ENCODE measurements around the gene PBX2.

The PBX2 gene

GRCh38 chr6:32140420-32141046 is 49.5 kb downstream of the PBX2 start:
- in situ Hi-C loops (cut with MboI; ENCODE audit: low sequenced_read_pairs, unreplicated experiment) = no loop called here
- TF ChIP-seq CTCF (IDR thresholded peaks at IDR 0.05; ENCODE audit: borderline replicate concordance, control extremely low read depth, extremely low read depth, insufficient read depth, missing control alignments) = no peak
- DNase-seq (ENCODE audit: low spot score) = no peak

- in situ Hi-C loops (cut with MboI; ENCODE audit: low sequenced_read_pairs, unreplicated experiment) = no loop called here
- DNase-seq (ENCODE audit: low spot score) = no peak
- no peak for TF ChIP-seq CTCF (IDR thresholded peaks at IDR 0.05; ENCODE audit: borderline replicate concordance, control extremely low read depth, extremely low read depth, insufficient read depth, missing control alignments)
Measured at GRCh38 chr6:32139590-32139989, 50.4 kb downstream of the PBX2 start.

GRCh38 chr6:32137454-32137853 is 52.5 kb downstream of the PBX2 start:
- in situ Hi-C loops (cut with MboI; ENCODE audit: low sequenced_read_pairs, unreplicated experiment) = no loop called here
- no peak for DNase-seq (ENCODE audit: low spot score)
- no peak for TF ChIP-seq CTCF (IDR thresholded peaks at IDR 0.05; ENCODE audit: borderline replicate concordance, control extremely low read depth, extremely low read depth, insufficient read depth, missing control alignments)

Data from GM13976 (cell line).